Osteocyte (in vitro differentiated cells): ENCODE data around the gene ARMH2. TPM values are rescaled to one million over a fixed set of nuclear protein-coding genes. Genes with fewer than 3 reads are reported as not detected.
A peak's percentile ranks its signal among the peaks of the same experiment; 100 is the strongest.

Source experiments
- DNase-seq: peaks from one replicate; pipeline ENCODE4 v3.0.0; 2021; ENCODE audit warnings: mixed read lengths; ENCODE audit not compliant: unreplicated experiment; ENCODE audit errors: extremely low spot score
- H3K27ac Mint-ChIP-seq: one replicate; pipeline ENCODE4 v1.8.0; 2021; ENCODE audit warnings: mild to moderate bottlenecking, mixed read lengths; ENCODE audit not compliant: unreplicated experiment
- H3K27me3 Mint-ChIP-seq: one replicate; pipeline ENCODE4 v1.8.0; 2021; ENCODE audit warnings: mixed read lengths; ENCODE audit not compliant: unreplicated experiment
- H3K36me3 Mint-ChIP-seq: one replicate; pipeline ENCODE4 v1.8.0; 2021; ENCODE audit warnings: mixed read lengths; ENCODE audit not compliant: unreplicated experiment
- H3K4me1 Mint-ChIP-seq: one replicate; pipeline ENCODE4 v1.8.0; 2021; ENCODE audit warnings: mixed read lengths; ENCODE audit not compliant: unreplicated experiment
- H3K4me3 Mint-ChIP-seq: one replicate; pipeline ENCODE4 v1.8.0; 2021; ENCODE audit warnings: mild to moderate bottlenecking, moderate library complexity, mixed read lengths; ENCODE audit not compliant: unreplicated experiment
- H3K9me3 Mint-ChIP-seq: one replicate; pipeline ENCODE4 v1.8.0; 2021; ENCODE audit warnings: mixed read lengths; ENCODE audit not compliant: unreplicated experiment
- total RNA-seq: library from RNA; stranded (reverse); gene quantifications from 2 replicates; pipeline ENCODE4 v1.2.1, GENCODE V29; 2021
- TF ChIP-seq, protein P1 (sequence below): fragments of 200-600 bp; sonication (generic); IDR thresholded peaks from 2 replicates; pipeline ENCODE4 v1.5.0; 2021; ENCODE audit warnings: antibody characterized with exemption, mild to moderate bottlenecking, moderate library complexity

Gene ARMH2
- total RNA-seq, 1 donor from 2014 or later, result not detected

DNA sequence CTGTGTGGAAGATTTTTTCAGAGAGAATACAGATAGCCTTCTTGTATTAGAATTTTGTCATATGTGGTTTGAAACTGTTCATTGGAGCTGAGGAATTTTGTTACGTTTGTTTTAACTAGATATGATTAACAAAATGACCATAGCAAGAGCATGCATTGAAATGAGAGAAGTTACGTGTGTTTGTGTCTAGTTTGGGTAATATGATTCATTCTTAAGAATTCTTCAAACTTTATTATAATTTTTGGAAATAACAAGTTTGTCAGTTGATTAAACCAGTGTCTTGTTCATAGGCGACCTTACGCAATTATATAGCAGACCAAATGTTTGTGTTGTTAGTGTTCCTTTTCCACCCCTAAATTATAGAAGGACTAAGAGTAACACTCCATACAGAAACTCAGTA lies 18.5 kb downstream of the ARMH2 start:
- TF ChIP-seq, protein P1, sequence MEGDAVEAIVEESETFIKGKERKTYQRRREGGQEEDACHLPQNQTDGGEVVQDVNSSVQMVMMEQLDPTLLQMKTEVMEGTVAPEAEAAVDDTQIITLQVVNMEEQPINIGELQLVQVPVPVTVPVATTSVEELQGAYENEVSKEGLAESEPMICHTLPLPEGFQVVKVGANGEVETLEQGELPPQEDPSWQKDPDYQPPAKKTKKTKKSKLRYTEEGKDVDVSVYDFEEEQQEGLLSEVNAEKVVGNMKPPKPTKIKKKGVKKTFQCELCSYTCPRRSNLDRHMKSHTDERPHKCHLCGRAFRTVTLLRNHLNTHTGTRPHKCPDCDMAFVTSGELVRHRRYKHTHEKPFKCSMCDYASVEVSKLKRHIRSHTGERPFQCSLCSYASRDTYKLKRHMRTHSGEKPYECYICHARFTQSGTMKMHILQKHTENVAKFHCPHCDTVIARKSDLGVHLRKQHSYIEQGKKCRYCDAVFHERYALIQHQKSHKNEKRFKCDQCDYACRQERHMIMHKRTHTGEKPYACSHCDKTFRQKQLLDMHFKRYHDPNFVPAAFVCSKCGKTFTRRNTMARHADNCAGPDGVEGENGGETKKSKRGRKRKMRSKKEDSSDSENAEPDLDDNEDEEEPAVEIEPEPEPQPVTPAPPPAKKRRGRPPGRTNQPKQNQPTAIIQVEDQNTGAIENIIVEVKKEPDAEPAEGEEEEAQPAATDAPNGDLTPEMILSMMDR, result no peak
- Mint-ChIP-seq H3K27ac (peak overlapping the region; percentile 29), H3K36me3 (peaks cover 20% of the 10 kb centered on the region), H3K4me1 (peaks cover 47% of the 10 kb centered on the region), H3K9me3 (no peaks in the 10 kb centered on the region), H3K27me3 (no peaks in the 10 kb centered on the region), H3K4me3 (no peak overlapping the region)
- DNase-seq, result no peak

DNA sequence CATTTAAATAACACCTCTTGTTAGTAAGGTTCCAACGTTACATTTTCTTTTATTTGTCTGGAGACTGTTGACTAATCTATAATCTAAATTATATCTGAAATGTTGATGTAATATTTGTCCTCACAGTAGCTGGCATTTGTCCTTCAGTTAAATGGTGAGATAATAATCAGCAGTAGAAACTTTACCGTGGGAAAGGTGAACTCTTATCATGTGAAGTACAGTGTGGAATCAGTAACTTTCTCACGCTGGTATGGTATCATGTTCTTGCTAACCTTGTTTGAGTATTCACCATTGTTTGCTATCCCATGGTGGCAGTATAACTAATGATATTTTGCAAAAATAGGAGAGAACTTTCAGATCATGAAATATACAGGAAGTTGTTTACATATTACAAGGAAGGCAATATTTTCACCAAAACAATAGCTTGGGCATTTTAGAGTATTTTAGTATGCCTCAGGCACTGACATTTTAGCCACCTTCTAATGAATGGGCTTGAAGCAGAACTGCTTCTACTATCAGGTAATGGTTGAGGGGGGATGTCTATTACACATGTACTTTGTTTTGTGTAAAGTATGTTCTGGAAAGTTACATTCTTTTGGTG lies 19.2 kb downstream of the ARMH2 start:
- H3K27me3 Mint-ChIP-seq, result no peaks in the 10 kb centered on the region
- TF ChIP-seq, protein P1, result no peak
- peaks cover 47% of the 10 kb centered on the region for H3K4me1 Mint-ChIP-seq
- no peak for DNase-seq
- no peak overlapping the region for H3K4me3 Mint-ChIP-seq
- H3K9me3 Mint-ChIP-seq, result no peaks in the 10 kb centered on the region
- peak overlapping the region; percentile 29 for H3K27ac Mint-ChIP-seq
- H3K36me3 Mint-ChIP-seq, result peaks cover 16% of the 10 kb centered on the region

DNA sequence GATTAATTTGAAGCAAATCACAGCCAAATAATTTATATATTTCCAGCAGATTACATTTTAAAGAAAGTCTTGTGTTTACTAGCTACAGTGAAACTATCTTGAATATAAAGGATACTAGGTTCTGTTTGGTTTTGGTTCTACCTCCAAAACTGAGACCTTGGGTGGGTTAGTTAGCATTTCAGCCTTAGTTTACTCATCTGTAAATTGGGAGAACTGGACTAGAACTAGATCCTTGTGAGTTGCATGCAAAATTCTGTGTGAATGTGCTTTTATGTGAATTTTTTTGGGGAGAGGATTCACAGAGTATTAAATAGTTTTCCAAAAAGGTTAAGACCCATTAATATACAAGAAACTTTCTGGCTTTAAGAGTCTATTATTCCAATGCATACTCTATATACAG lies 19.8 kb downstream of the ARMH2 start:
- peaks cover 13% of the 10 kb centered on the region for H3K36me3 Mint-ChIP-seq

DNA sequence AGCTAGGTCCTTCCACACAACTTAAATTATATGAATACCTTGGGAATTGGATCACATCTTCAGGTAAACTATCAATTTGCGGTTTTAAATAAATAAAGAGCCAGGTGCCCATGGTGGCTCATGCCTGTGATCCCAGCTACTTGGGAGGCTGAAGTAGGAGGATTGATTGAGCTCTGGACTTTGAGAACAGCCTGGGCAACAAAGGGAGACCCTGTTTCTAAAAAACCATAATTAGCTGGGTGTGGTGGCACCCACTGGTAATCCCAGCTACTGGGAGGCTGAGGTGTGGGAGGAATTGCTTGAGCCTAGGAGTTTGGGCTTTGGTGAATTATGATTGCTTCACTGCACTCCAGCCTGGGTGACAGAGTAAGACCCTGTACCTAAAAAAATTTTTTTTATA lies 20.6 kb downstream of the ARMH2 start:
- no peaks in the 10 kb centered on the region for H3K9me3 Mint-ChIP-seq
- peaks cover 47% of the 10 kb centered on the region for H3K4me1 Mint-ChIP-seq
- peak overlapping the region; percentile 99 for H3K4me3 Mint-ChIP-seq
- peaks cover 13% of the 10 kb centered on the region for H3K36me3 Mint-ChIP-seq
- no peak for DNase-seq
- H3K27me3 Mint-ChIP-seq, result no peaks in the 10 kb centered on the region
- TF ChIP-seq, protein P1, result no peak
- H3K27ac Mint-ChIP-seq, result peak overlapping the region; percentile 27

More for the DNA sequence above, 19.8 kb downstream of the ARMH2 start:
- no peak for DNase-seq
- Mint-ChIP-seq H3K27ac (no peak overlapping the region), H3K27me3 (no peaks in the 10 kb centered on the region), H3K4me1 (peaks cover 47% of the 10 kb centered on the region), H3K9me3 (no peaks in the 10 kb centered on the region), H3K4me3 (no peak overlapping the region)
- TF ChIP-seq, protein P1, result no peak

DNA sequence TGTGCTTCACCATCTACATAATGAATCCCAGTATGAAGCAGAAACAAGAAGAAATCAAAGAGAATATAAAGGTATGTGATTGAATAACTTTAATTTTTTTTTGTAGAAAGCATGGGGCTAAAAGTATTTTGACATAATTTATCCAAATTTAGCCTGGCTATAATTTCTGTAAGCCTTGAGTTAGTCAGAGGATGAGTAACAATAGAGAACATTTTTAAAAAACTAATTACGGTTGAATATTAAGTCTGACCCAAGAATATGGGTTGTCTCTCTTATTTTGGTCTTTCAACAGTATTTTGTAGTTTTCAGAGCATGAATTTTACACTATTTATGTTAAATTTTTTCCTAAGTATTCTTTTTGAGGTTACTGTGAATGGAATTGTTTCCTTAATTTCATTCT lies 21.5 kb downstream of the ARMH2 start:
- Mint-ChIP-seq H3K36me3 (peaks cover 6% of the 10 kb centered on the region), H3K4me1 (peaks cover 46% of the 10 kb centered on the region), H3K27ac (peak overlapping the region; percentile 27), H3K9me3 (no peaks in the 10 kb centered on the region), H3K4me3 (peak overlapping the region; percentile 99), H3K27me3 (no peaks in the 10 kb centered on the region)
- no peak for DNase-seq
- TF ChIP-seq, protein P1, result no peak
